ELF-1 (cell line): ENCODE results near the gene NMBR.
"Not testable (repeated sequence)": the region's sequence is repeated elsewhere in the genome, so short reads cannot be mapped to it uniquely, and the experiment has no call there.

Source experiments
- DNase-seq: peaks from one replicate; pipeline ENCODE4 v3.0.0-alpha.2; 2016; ENCODE audit warnings: low read depth, low spot score

The NMBR gene

DNA sequence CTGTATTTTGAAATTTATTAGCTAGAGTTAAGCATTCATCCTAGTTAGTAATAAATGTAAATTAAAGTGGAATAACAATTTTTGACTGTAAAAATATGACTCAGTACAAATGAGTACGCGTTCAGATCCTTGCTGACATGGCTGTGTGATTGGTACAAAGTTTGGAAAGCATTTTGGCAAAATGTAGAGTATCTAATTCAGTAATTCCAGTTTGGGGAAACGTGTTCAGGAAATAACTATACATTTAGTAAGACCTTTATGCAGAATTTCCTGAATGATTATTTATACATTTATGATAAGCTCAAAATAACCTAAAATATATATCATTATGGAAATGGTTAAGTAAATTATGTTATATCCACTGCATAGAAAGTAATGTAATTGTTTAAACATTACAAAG is 8.2 kb upstream of the NMBR start:
- DNase-seq, result no peak

DNA sequence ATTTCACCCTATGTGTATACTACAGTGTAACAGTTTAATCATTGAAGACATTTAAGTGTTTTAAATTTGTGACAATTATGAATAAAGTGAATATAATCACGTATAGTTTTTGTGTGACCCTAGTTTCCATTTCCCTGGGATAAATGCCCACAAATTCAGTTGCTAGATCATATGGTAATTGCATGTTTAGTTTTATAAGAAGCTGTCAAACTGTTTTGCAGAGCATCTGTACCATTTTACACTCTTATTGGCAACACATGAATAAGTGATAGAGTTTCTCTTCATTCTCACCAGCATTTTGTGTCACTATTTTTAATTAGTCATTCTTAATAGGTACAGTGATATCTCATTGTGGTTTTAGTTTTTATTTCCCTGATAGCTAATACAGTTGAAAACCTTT is 7.4 kb upstream of the NMBR start:
- no peak for DNase-seq

DNA sequence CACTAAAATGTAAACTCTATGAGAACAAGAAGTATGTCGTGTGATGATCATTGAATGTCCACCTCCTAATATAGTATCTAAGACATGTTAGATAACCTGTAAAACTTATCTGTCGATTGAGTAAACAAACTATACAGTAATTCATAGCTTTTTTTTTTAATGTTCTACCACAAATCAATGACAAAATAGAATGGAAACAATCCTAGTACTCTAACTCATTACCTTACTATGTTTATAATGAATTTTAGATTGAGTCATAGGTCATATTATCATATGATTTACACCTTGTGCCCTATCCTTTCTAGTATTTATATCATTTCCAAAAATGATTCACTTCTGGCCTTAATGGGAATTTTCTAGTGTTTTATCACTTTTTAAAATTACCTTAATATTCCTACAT is 6.3 kb upstream of the NMBR start:
- no peak for DNase-seq

DNA sequence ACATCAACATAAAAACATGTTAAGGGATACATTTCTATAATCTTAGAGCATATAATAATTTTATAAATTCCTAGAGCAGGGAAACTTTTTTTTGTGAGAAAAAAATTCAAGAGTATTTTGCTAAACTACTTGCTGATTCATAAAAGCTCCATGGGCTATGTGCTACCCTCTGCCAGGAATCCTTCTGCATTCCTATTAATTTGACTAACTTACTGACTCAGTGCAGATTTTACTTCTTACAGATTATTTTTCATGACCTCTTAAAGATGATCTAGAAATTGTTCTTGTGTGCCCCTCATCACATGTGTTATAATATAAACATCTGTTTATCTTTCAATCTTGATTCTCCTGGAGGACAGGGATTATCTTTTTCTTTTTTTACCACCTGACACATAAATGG is 5.8 kb upstream of the NMBR start:
- no peak for DNase-seq

DNA sequence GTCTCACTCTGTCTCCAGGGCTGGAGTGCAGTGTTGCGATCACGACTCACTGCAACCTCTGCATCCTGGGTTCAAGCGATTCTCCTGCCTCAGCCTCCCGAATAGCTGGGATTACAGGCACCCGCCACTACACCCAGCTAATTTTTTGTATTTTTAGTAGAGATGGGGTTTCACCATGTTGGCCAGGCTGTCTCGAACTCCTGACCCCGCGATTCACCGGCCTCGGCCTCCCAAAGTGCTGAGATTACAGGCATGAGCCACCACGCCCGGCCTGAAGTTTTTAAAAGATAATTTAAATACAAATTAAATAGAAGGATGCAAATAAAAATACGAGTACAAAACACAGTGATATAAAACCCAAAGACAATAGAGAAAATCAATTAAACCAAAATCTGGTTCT is 5.4 kb downstream of the NMBR start:
- DNase-seq, result not testable (repeated sequence)

DNA sequence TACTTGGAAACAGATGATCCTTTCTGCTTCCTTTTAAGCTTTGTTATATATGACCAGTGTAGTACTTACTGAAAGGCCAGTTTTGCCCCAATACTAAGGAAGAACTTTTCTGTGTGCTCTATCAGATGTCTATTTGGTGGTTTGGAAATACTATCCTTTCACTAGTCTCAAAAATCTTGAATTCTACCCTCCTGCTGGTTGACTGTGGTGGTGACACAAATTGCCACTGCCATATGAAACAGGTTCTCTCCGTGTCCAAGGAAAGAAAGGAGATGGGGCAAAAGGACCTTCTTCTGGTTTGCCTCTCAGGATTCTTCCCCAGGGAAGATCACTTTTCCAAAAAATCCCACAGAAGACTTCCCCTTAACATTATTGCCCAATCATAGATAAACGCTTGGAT is 8.0 kb downstream of the NMBR start:
- DNase-seq, result no peak

DNA sequence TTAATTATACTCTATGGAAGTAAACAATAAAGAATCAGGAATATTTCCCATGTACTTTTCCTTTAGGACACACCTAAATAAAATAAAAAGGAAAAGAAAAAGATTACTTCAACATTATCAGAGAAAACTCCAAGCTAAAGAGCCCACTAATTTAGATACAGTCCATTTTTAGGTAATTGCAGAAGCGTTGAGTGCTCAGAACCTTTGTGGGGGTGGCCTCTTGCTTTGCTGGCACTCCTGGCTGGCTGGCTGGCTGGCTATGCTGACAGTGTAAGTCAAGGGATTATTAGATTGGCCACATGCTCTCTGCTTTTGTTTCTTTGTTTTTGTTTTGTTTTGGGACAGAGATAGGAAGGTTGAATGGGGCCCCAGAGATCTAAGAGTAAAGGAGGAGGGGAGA is 14.3 kb downstream of the NMBR start, which contains the start of gene GJE1:
TSS of gene GJE1 (plus strand) at position 301 of the 400 bp plus-strand sequence. CDS start 234 bp downstream, outside the sequence.
- DNase-seq, result no peak

DNA sequence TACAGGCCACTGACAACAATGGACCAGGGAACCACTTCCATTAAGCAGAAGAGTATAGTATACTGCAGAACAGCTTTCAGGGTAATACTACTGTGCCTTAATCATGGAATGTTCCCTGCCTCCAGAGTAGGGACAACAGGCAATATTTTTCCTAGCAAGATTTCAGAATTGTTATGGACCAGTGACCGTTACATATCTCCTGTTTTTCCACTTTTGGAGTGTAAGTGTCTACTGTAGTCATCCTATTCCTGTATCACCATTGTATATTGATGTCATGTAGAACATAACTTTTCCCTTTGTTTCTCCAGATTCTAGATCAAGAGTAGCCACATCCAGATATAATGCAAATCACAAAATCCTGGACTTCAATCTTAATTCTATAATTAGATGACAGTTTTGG is 16.1 kb downstream of the NMBR start:
- DNase-seq, result no peak

DNA sequence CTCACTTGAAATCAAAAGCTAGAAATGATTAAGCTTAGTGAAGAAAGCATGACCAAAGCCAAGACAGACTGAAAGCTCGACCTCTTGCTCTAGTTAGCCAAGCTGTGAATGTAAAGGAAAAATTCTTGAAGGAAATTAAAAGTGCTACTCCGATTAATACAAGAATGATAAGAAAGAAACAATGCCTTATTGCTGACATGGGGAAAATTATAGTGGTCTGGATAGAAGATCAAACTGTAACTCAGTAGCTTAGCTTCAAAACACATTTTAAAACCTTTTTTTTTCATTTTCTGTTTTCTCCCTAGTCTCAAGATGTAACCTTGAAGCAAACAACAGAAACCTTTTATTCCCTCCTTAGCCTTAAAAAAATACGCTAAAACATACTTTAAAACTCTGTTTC is 25.6 kb downstream of the NMBR start:
- DNase-seq, result no peak

DNA sequence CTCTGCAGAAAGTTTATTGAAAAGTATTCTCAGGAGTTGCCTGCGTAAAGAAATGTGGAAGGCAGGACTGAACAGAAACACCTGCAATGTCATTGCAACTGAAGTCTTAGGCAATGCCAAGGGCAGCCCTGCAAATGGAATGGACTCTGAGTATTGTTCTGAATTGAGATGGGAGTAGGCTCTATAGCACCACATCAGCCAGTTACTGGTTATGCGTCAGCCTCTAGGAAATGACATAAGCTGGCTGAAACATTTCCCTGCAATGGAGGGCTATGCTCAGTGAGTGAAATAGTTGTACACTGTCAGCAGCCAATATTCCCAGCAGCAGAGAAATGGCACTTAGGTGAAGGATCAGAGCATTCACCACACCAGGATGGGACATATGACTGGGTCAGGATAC is 28.0 kb downstream of the NMBR start:
- DNase-seq, result no peak

DNA sequence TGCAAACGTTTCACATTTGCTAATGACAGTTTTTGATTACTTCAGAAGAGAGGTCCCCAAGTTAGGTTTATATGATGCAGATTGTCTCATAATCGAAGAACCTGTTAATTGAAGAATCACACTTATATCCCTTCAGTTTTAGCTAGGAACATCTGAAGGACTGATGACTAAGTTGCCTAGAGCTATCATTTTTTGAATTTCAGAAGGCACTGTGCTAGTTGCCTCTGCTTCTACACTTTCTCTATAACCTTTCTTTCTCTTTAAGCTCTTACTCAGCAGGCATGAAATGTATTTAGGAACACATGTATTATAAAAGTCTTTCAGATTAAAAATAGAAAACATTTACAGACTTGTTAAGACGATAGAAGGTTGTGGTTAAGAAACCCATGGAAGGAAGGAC is 28.6 kb downstream of the NMBR start:
- no peak for DNase-seq

DNA sequence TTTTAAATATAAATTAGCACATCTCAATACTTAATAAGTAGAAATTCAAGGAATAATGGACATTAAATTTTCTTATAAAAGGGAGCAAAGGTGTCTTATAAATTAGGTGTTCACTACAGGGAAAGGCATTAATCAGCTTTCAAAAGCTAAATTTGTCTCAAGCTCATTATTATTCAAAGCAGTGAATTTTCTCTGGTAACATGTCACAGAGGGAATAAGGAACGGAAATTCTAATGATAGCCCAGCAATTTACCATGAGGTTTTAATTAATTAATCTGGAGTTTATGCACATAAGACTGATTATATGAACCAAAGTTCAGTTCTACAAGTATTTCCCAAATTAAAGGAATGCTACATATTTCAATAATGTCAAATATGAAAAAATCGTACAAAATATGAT is 29.6 kb downstream of the NMBR start:
- DNase-seq, result no peak

DNA sequence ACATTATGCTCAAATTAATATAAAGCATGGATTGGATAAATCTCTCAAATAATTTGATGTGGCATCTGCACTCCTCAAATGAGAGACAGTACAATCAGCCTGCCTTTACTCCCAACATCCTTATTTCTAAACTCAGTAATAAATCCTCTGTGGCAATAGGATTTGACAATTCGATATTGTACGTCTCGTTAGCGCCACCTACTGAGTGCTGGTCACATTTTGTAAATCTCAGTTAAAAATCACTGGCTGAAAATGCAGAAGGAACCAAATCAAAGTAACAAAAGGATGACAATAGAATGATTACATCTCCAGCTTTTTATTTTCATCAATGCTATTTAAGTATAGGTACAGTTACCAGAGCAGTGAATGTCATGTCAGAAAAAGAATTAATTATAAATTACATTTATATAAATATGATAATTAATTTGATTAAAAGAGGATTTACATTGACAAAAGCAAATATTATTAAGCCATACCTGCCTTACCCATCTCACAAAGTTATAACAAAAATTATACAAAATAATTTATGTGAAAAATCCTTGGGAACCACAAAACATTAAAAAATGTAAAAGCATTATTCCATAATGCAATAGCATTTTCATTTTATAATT is 34.4 kb downstream of the NMBR start:
- peak; percentile 42 for DNase-seq

DNA sequence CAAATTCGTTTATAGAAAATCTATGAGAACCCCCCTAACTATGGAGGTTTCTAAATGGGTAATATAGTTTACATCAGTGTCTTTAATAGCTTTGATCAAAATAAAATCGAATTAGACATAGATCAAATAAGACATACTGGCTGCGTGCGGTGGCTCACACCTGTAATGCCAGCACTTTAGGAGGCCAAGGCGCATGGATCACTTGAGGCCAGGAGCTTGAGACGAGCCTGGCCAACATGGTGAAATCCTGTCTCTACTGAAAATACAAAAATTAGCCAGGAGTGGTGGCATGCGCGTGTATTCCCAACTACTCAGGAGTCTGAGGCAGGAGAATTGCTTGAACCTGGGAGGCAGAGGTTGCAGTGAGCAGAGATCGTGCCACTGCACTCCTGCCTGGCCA is 36.1 kb downstream of the NMBR start:
- not testable (repeated sequence) for DNase-seq

DNA sequence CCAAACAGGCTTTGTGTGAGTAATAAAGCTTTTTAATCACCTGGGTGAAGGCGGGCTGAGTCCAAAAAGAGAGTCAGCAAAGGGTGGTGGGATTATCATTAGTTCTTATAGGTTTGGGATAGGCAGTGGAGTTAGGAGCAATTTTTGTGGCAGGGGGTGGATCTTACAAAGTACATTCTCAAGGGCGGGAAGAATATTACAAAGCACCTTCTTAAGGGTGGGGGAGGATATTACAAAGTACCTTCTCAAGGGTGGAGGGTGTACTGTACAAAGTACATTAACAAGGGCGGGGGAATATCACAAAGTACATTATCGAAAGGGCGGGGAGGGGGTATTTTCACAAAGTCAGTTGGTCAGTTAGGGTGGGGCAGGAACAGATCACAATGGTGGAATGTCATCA is 42.1 kb downstream of the NMBR start:
- not testable (repeated sequence) for DNase-seq

DNA sequence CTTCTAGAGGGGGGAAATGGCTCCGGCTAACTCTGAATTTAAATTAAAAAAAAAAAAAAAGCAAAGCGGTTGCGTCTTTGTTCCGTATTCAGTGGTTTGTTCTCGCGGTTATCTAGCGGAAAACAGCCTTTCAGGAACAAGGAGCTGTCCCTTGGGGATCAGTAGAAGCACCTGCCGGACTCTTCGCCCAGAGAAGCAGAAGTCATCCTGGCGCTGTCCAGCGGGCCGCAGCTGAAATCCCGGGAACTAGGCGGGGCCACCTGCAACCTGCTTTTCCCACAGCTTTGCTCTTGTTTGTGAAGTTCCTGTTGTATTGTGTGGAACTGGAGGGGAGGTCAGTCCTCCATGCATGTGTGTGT is 58.1 kb downstream of the NMBR start:
- peak; percentile 81 for DNase-seq

DNA sequence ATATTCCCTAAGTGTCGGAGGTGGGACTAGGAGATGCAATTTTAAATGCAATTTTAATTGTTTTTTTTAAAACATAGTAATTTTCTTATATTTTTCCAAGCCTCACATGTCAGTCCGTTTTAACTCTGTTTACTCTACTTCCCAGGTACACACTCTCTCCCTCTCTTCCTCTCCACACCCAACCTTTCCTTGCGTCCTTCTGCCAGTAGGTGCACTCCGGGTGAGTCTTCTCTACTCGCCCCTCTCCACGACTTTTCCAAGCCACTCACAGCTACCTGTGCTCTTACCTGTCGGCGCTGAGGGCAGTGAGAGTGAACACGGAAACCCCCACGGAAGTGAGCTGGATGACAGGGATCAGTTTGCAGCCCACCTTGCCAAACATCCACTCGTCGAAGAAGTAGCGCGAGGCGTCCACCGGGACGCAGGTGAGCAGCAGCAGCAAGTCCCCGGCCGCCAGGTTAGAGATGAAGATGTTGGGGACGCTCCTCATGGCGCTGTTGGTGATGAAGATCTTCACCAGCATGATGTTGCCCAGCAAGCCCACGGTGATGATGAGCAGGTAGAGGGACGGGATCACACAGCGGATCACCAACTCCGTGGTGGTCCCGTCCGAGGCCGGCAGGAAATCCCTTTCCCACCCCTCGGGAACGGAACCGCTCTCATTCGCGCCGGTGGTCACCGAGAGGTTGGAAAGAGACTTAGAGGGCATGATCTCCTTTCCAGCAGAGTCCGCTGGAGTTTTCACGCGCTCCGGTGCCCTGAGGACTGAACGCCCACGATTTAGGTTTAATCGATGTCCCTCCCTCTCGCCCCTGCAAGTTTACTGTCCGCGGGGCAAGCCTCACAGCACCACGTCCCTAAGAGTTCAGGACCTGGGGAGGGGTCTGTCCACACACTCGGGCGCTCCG is 58.7 kb downstream of the NMBR start:
- DNase-seq, result no peak

DNA sequence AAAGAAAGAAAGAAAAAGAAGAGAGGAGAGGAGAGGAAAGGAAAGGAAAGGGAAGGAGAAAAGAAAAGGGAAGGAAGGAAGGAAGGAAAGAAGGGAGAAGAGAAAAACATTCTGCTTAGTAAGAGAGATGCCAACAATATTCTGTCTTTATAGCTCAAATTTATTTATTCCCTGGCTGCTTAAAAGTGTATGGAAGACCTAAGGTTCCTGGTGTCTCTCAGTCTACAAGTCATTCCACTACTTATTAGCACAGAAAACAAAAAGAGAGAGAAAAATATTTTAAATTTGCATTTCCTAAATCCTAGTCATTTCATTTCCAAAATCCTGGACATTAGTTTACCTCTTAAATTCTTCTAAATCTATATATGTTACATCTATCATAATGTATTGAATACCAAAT is 67.8 kb downstream of the NMBR start:
- DNase-seq, result no peak

DNA sequence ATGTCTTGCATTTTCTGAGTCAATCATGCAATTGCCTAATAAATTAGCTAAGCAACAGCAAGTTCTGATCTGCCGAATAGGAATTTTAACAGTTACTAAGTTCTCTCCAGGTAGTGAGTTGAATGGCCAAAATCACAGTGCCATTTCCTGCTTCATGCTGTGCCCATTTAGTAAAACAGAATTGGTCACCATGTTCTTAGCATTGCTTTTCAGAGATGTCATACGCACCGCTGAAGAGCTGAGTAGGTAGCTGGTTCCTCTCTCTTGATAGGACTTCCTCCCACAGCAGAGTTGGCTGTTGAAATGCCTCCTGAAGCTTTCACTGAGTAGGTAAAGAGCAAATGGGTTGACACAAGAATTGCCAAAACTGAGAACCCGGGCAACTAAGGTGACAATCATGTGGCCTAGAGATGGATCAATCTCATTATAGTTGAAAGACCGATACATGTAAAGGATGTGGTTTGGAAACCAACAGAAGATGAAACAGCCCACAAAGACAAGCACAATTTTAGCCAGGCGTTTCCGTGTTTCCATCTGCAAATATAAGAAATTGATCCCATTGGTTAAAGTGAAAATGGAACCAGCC is 71.3 kb downstream of the NMBR start:
- no peak for DNase-seq

DNA sequence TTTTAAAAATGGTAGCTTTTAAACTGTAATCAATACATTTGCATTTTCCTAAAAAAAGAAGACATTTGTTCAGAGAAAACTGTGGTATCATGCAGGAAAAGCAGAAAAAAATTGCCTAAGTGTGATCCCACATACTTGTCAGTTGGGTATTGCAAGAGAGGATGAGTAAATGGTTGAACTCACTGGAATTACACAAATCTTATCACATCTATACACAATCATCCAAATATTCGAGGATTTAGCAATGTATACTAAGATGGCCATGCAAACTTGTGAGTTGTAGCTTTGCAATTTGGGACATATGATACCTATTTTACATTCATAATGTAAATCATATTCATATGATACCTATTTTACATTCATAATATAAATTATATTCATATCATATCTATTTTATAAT is 72.4 kb downstream of the NMBR start:
- no peak for DNase-seq

DNA sequence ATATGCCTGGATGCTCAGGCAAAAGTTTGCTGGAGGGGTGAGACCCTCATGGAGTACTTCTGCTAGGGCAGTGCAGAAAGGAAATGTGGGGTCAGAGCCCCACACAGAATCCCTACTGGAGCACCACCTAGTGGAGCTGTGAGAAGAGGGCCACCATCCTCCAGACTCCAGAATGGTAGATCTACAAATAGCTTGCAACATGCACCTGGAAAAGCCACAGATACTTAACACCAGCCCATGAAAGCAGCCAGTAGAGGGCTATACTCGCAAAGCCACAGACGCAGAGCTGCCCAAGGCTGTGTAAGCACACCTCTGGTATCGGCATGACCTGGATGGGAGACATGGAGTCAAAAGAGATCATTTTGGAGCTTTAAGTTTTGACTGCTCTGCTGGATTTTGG is 74.9 kb downstream of the NMBR start:
- DNase-seq, result peak; percentile 45

DNA sequence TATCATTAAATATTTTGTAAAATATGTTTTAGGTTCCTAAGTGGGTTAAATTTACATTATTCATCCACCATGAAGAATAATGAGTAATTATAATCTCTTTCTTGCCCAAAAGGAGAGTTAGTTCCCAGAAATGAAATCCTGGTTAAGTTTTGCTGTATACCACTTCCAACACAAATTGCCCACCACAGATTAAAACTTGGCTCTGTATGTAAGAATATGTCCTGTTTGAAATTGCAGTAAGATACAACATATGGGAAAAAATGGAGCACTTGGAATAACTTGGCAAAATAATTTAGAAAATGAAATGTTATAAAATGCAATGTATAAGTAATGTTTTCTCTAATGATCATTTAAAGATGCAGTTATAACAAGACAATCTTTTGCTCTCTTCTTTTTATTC is 78.5 kb downstream of the NMBR start:
- no peak for DNase-seq

DNA sequence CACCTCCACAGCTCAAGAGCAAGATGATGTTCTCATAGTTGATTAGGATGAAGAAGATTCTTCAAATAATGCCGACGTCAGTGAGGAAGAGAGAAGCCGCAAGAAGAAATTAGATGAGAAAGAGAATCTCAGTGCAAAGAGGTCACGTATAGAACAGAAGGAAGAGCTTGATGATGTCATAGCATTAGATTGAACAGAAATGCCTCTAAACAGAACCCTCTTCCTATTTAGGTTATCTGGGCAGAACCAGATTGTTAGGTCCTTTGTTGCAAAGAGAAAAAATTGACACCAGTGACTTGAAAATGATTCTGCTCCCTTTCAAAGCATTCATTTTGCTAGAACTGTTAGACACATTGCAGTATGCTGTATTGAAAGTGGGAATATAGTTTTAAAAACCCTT is 84.1 kb downstream of the NMBR start:
- not testable (repeated sequence) for DNase-seq
